ENCODE data around the gene SLC43A2.
"Not testable (repeated sequence)": the region's sequence is repeated elsewhere in the genome, so short reads cannot be mapped to it uniquely, and the experiment has no call there.

SLC43A2 gene

DNA sequence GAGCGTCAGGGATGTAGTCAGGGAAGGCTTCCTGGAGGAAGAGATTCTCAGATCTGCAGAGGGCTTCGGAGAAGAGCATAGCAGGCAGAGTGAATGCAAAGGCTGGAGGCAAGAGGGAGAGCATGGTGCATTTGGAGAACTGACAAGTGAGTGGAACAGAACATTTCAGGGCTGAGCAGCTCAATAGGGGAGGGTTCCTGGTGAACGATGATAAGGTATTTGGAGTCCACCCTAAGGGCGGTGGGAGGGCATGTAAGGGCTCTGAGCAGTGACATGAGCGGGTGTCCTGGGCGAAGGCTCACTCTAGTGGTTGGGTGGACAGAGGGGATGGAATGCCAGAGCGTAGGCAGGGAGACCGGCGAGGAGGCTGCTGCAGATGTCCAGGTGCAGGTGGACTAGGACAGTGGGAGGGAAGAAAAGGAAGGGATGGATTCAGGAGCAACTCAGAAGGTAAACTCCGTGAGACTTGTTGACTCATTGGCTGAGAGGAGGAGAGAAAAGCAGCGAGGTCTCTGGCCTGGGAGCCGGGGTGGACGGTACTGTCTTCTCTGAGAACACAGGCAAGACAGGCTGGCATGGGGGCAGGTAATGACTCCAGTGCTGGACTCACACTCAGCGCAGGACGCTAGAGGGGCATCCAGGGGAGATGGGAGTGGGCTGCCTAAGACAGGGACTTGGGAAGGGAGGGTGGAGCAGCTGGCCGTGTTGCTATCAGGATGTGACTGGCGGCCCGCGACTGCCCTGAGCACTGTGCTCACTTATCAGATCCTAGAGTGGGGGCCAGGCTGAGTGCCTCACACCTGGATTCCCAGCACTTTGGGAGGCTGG lies 64.6 kb downstream of the SLC43A2 start:
- H3K4me1 ChIP-seq (ENCODE audit: insufficient read depth, low read length): peaks cover 23% of the 10 kb centered on the region
- H3K27me3 ChIP-seq (ENCODE audit: insufficient read depth, low read length): no peaks in the 10 kb centered on the region
- no peak overlapping the region for H3K4me3 ChIP-seq (ENCODE audit: low read length)
- H3K9me3 ChIP-seq (ENCODE audit: low read length): no peaks in the 10 kb centered on the region
- H2AFZ ChIP-seq (ENCODE audit: low read depth, low read length): no peak overlapping the region
- H3K36me3 ChIP-seq (ENCODE audit: insufficient read depth, low read length): no peaks in the 10 kb centered on the region

- H3K36me3 ChIP-seq (ENCODE audit: insufficient read depth, low read length); H3K4me3 ChIP-seq (ENCODE audit: low read length); H2AFZ ChIP-seq (ENCODE audit: low read depth, low read length); H3K27me3 ChIP-seq (ENCODE audit: insufficient read depth, low read length); H3K9me3 ChIP-seq (ENCODE audit: low read length): not testable (repeated sequence)
- peaks cover 23% of the 10 kb centered on the region for H3K4me1 ChIP-seq (ENCODE audit: insufficient read depth, low read length)
Measured at GRCh38 chr17:1563471-1563785, 65.2 kb downstream of the SLC43A2 start.

DNA sequence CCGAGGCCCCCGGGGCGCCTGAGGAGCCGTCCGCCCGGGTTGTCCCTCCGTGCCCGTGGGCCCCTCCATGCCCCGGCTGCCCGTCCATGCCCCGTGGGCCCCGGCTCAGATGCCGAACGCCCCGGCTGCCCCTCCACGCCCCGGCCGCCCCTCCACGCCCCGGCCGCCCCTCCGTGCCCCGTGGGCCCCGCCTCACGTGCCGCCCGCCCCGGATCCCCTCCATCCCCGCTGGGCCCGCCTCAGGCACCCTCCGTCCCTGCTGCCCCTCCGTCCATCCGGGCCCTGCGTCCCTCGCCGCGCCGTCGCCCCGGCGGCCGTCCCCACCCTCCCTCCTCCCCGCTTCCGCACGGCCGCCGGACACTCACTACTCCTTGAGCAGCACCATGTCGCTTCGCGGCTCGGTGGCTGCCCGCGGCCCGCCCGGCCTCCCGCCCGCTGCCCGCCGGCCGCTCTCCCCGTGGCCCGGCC lies 66.4 kb downstream of the SLC43A2 start:
- Histone ChIP-seq H3K4me1 (ENCODE audit: insufficient read depth, low read length) (peaks cover 23% of the 10 kb centered on the region), H2AFZ (ENCODE audit: low read depth, low read length) (peak overlapping the region; percentile 89), H3K36me3 (ENCODE audit: insufficient read depth, low read length) (peaks cover 8% of the 10 kb centered on the region), H3K4me3 (ENCODE audit: low read length) (peak overlapping the region; percentile 53), H3K27me3 (ENCODE audit: insufficient read depth, low read length) (no peaks in the 10 kb centered on the region), H3K9me3 (ENCODE audit: low read length) (no peaks in the 10 kb centered on the region)

DNA sequence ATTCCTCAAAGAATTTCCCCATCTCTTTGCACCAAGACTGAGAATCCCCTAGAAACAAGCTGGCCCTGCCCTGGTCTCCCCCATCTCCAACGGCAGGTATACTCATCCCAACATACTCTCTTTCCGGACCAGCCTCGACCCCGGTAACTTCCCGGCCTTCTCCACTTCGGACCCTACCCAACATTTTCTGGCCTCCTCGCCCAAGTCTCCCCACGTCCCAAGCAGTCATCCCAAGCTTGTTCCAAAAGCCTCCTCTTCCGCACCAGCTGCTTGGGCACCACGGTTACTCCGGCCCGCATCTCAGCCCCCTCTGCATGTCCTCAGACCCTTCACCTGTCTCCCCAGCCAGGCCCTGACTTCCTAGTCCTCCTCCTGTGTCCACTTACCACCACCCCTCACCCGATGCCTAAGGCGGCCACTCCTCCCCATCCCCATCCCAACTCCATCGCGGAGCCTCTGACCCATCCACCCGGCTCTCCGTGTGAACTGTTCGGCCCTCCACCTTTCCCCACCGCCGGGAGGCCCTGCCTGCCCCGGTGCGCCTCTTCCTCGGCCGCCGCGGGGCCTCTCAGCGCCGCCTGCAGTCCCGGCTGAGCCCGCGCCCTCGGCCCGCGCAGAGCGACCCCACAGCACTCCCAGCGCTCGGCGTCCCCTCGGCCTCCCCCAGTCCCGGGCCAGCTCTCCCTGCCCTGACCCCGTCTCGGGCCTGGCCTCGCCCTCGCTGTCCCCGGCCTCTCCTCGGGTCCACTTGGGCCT lies 67.0 kb downstream of the SLC43A2 start:
- H3K9me3 ChIP-seq (ENCODE audit: low read length): no peaks in the 10 kb centered on the region
- peak overlapping the region; percentile 53 for H3K4me3 ChIP-seq (ENCODE audit: low read length)
- no peak overlapping the region for H2AFZ ChIP-seq (ENCODE audit: low read depth, low read length)
- peaks cover 23% of the 10 kb centered on the region for H3K4me1 ChIP-seq (ENCODE audit: insufficient read depth, low read length)
- H3K27me3 ChIP-seq (ENCODE audit: insufficient read depth, low read length): no peaks in the 10 kb centered on the region
- peaks cover 12% of the 10 kb centered on the region for H3K36me3 ChIP-seq (ENCODE audit: insufficient read depth, low read length)

DNA sequence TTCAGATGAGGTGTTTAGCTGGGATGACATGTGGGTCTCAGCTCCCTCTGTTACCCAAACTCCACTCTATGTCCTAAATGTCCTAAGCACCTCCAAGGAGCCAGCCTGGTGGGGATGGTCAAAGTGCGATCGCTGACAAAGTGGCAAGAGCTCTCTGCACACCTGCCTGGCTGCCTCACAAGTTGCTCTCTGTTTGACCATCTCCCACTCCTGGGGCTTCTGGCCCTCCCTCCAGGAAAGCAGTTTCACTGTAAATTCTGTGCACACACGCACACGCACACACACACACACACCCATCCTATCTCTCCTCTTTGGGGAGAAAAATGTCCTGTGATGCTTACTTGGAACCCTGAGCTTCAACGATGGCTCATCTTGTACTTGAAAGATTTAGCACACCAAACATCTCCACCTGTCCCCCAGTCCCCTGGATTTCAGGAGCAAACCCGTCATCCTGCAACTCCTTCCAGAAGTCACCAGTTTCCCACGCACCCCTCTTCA lies 67.7 kb downstream of the SLC43A2 start:
- Histone ChIP-seq H3K4me1 (ENCODE audit: insufficient read depth, low read length) (peaks cover 23% of the 10 kb centered on the region), H3K27me3 (ENCODE audit: insufficient read depth, low read length) (no peaks in the 10 kb centered on the region), H3K36me3 (ENCODE audit: insufficient read depth, low read length) (peaks cover 19% of the 10 kb centered on the region), H2AFZ (ENCODE audit: low read depth, low read length) (no peak overlapping the region), H3K4me3 (ENCODE audit: low read length) (peak overlapping the region; percentile 53), H3K9me3 (ENCODE audit: low read length) (no peaks in the 10 kb centered on the region)

- H3K4me3 ChIP-seq (ENCODE audit: low read length): peak overlapping the region; percentile 53
- peaks cover 23% of the 10 kb centered on the region for H3K4me1 ChIP-seq (ENCODE audit: insufficient read depth, low read length)
Measured at GRCh38 chr17:1560101-1560857, 68.4 kb downstream of the SLC43A2 start.

GRCh38 chr17:1559047-1560043 lies 69.3 kb downstream of the SLC43A2 start:
- Histone ChIP-seq H3K36me3 (ENCODE audit: insufficient read depth, low read length) (peaks cover 22% of the 10 kb centered on the region), H2AFZ (ENCODE audit: low read depth, low read length) (no peak overlapping the region), H3K27me3 (ENCODE audit: insufficient read depth, low read length) (no peaks in the 10 kb centered on the region), H3K4me1 (ENCODE audit: insufficient read depth, low read length) (peaks cover 23% of the 10 kb centered on the region), H3K9me3 (ENCODE audit: low read length) (no peaks in the 10 kb centered on the region), H3K4me3 (ENCODE audit: low read length) (no peak overlapping the region)

More at GRCh38 chr17:1560101-1560857, 68.4 kb downstream of the SLC43A2 start:
- Histone ChIP-seq H3K36me3 (ENCODE audit: insufficient read depth, low read length) (peaks cover 22% of the 10 kb centered on the region), H3K9me3 (ENCODE audit: low read length) (no peaks in the 10 kb centered on the region), H3K27me3 (ENCODE audit: insufficient read depth, low read length) (no peaks in the 10 kb centered on the region), H2AFZ (ENCODE audit: low read depth, low read length) (no peak overlapping the region)

DNA sequence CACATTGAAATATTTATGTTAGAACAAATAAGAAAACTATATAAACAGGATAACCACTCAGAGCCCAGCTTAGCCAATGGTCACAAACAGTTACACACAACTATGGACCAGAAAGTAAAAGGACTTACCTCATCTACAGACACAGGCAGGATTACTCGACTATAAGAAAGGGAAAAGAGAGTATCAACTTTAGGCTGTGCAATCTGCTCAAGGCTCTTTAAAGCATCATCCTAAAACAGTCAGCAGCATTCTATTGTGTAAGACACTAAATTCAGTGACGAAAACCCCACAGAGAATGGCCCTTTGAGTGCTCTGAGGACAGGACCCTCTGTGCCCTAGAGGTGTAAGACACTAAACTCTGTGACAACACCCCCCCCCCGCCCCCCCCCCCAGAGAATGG lies 70.2 kb downstream of the SLC43A2 start:
- Histone ChIP-seq H3K36me3 (ENCODE audit: insufficient read depth, low read length) (peaks cover 22% of the 10 kb centered on the region), H3K4me1 (ENCODE audit: insufficient read depth, low read length) (peaks cover 23% of the 10 kb centered on the region), H3K9me3 (ENCODE audit: low read length) (no peaks in the 10 kb centered on the region), H2AFZ (ENCODE audit: low read depth, low read length) (no peak overlapping the region), H3K4me3 (ENCODE audit: low read length) (no peak overlapping the region), H3K27me3 (ENCODE audit: insufficient read depth, low read length) (no peaks in the 10 kb centered on the region)

GRCh38 chr17:1557355-1558095 lies 71.1 kb downstream of the SLC43A2 start:
- Histone ChIP-seq H3K27me3 (ENCODE audit: insufficient read depth, low read length) (no peaks in the 10 kb centered on the region), H3K4me1 (ENCODE audit: insufficient read depth, low read length) (peaks cover 23% of the 10 kb centered on the region), H3K4me3 (ENCODE audit: low read length) (no peak overlapping the region), H3K36me3 (ENCODE audit: insufficient read depth, low read length) (peaks cover 22% of the 10 kb centered on the region), H3K9me3 (ENCODE audit: low read length) (no peaks in the 10 kb centered on the region), H2AFZ (ENCODE audit: low read depth, low read length) (no peak overlapping the region)

- Histone ChIP-seq H3K4me3 (ENCODE audit: low read length) (no peak overlapping the region), H3K9me3 (ENCODE audit: low read length) (no peaks in the 10 kb centered on the region), H3K27me3 (ENCODE audit: insufficient read depth, low read length) (no peaks in the 10 kb centered on the region), H2AFZ (ENCODE audit: low read depth, low read length) (no peak overlapping the region), H3K36me3 (ENCODE audit: insufficient read depth, low read length) (peaks cover 37% of the 10 kb centered on the region), H3K4me1 (ENCODE audit: insufficient read depth, low read length) (peaks cover 17% of the 10 kb centered on the region)
Measured at GRCh38 chr17:1555651-1556471, 72.8 kb downstream of the SLC43A2 start.

Data from neuron (in vitro differentiated cells).